K562 (cell line): ENCODE measurements around the gene TM2D3. TPM values are rescaled to one million over a fixed set of nuclear protein-coding genes. Genes with fewer than 3 reads are reported as not detected.
A peak's percentile ranks its signal among the peaks of the same experiment; 100 is the strongest.

Experiments
- ATAC-seq: fragments of 200-7000 bp; cut with Tn5 transposase; 3 replicates; pipeline ENCODE4 v1.9.1; 2020; ENCODE audit warnings: moderate library complexity
- BruUV-seq: library from RNA; stranded (reverse); fragments of 400-500 nt; replicated peaks from 2 replicates; lab custom pipeline; 2021; lab: Mats Ljungman, UMichigan
- CTCF ChIA-PET: fragments of 300-600 bp; formaldehyde crosslinking; extraction: SDS; loops from one replicate; lab custom pipeline; 2021; ENCODE audit warnings: low intra/inter-chr PET ratio; lab: Yijun Ruan, JAX
- POLR2A ChIA-PET: fragments of 300-600, 350-650 bp; sonication (Branson Sonifier 250); formaldehyde crosslinking; extraction: SDS; loops from one replicate; lab custom pipeline; 2021; ENCODE audit warnings: antibody characterized with exemption, inconsistent platforms; lab: Yijun Ruan, JAX
- DNase-seq, 4 experiments: peaks; one replicate each; pipeline versions ENCODE4 v3.0.0 to v3.0.0-alpha.2; 2011 to 2018; ENCODE audit warnings: low spot score in 3 of 4, mixed read lengths in 3 of 4; ENCODE audit errors: extremely low read depth in 1 of 4
- FAIRE-seq: peaks from 2 replicates; lab custom pipeline; 2011; peaks lifted over from hg19 to GRCh38; lab: Jason Lieb, UNC
- H2AFZ ChIP-seq: 2 replicates; pipeline ENCODE4 v1.6.0; 2011; ENCODE audit warnings: low read depth, low read length, control low read depth, inconsistent platforms
- H3K27ac ChIP-seq: fragments of 200-600 bp; 3 replicates; pipeline ENCODE4 v1.8.0; 2011; ENCODE audit warnings: low read depth, mild to moderate bottlenecking, control low read depth, inconsistent platforms, low read length, moderate library complexity, mixed read lengths; ENCODE audit errors: extremely low read depth
- H3K27me3 ChIP-seq, 2 experiments: fragments of 300-600 bp in 1 of 2; 2 replicates in 1 of 2; 3 replicates in 1 of 2; pipeline versions ENCODE4 v1.6.0 to v1.8.0; 2011; ENCODE audit warnings: inconsistent platforms in 2 of 2, low read length in 2 of 2, mild to moderate bottlenecking in 1 of 2, mixed read lengths in 1 of 2, moderate library complexity in 1 of 2; ENCODE audit not compliant: control insufficient read depth in 2 of 2, insufficient read depth in 2 of 2
- H3K36me3 ChIP-seq: fragments of 300-600 bp; 3 replicates; pipeline ENCODE4 v1.8.0; 2011; ENCODE audit warnings: mild to moderate bottlenecking, low read length, inconsistent platforms; ENCODE audit not compliant: control insufficient read depth, insufficient read depth
- H3K4me1 ChIP-seq, 2 experiments: fragments of 200-600 bp in 1 of 2; replicated peaks in 1 of 2; 2 replicates in 1 of 2; 3 replicates in 1 of 2; pipeline versions ENCODE4 v1.5.1 to v1.8.0; 2011; ENCODE audit warnings: inconsistent platforms in 2 of 2, low read length in 2 of 2, mild to moderate bottlenecking in 1 of 2, mixed read lengths in 1 of 2, moderate library complexity in 1 of 2; ENCODE audit not compliant: control insufficient read depth in 2 of 2, insufficient read depth in 2 of 2
- H3K4me2 ChIP-seq: 2 replicates; pipeline ENCODE4 v1.6.1; 2011; ENCODE audit warnings: low read length, control low read depth, inconsistent platforms, mixed read lengths; ENCODE audit not compliant: insufficient read depth
- H3K4me3 ChIP-seq: fragments of 200-600 bp; sonication (generic), shearing (Covaris generic); 2 replicates; pipeline ENCODE4 v1.5.1; 2016; ENCODE audit warnings: control low read depth, inconsistent platforms
- H3K79me2 ChIP-seq: fragments of 200-600 bp; 3 replicates; pipeline ENCODE4 v1.8.0; 2011; ENCODE audit warnings: low read length, inconsistent platforms; ENCODE audit not compliant: control insufficient read depth, insufficient read depth
- H3K9ac ChIP-seq, 2 experiments: 2 replicates each; pipeline versions ENCODE4 v1.6.0 to v1.6.1; 2011; ENCODE audit warnings: low read depth in 2 of 2, low read length in 2 of 2, control low read depth in 1 of 2, inconsistent platforms in 1 of 2, mild to moderate bottlenecking in 1 of 2, mixed read lengths in 1 of 2; ENCODE audit not compliant: insufficient read depth in 1 of 2
- H3K9me1 ChIP-seq: one replicate; pipeline ENCODE4 v1.6.0; 2011; ENCODE audit warnings: inconsistent platforms, mild to moderate bottlenecking, low read length, moderate library complexity; ENCODE audit not compliant: control insufficient read depth, insufficient read depth
- H3K9me3 ChIP-seq: replicated peaks from 2 replicates; pipeline ENCODE4 v1.5.1; 2011; ENCODE audit warnings: low read depth, low read length, inconsistent platforms; ENCODE audit not compliant: control insufficient read depth, insufficient read depth
- H4K20me1 ChIP-seq: replicated peaks from 2 replicates; pipeline ENCODE4 v1.6.1; 2011; ENCODE audit warnings: low read length, inconsistent platforms, mixed read lengths; ENCODE audit not compliant: control insufficient read depth, insufficient read depth
- EP300 ChIP-seq: IDR thresholded peaks from 2 replicates; pipeline ENCODE4 v1.6.1; 2012; ENCODE audit warnings: low read length, improper control_type of control experiment
- ESRRB ChIP-seq: fragments of 250-450 bp; sonication (Bioruptor Pico); IDR thresholded peaks from 2 replicates; pipeline ENCODE4 v1.5.0; 2020; ENCODE audit warnings: mild to moderate bottlenecking, moderate library complexity, borderline replicate concordance
- FOSL1 ChIP-seq: fragments of 200-800 bp; sonication (Bioruptor generic); conservative IDR thresholded peaks from 2 replicates; pipeline ENCODE4 v1.6.1; 2016; ENCODE audit warnings: missing genetic modification characterization, missing compliant biosample characterization
- LARP7 ChIP-seq: fragments of 450-650 bp; IDR thresholded peaks from 2 replicates; pipeline ENCODE4 v1.6.1; 2016
- SAP30 ChIP-seq: fragments of 200-600 bp; sonication (generic); IDR thresholded peaks from 2 replicates; pipeline ENCODE4 v1.6.1; 2012; ENCODE audit warnings: borderline replicate concordance, low read depth, mild to moderate bottlenecking, moderate library complexity, low read length, control low read depth, inconsistent platforms; ENCODE audit not compliant: insufficient read depth, poor library complexity, severe bottlenecking
- SIN3B ChIP-seq: fragments of 450-650 bp; IDR thresholded peaks from 2 replicates; pipeline ENCODE4 v1.6.1; 2017; ENCODE audit warnings: low read depth, mild to moderate bottlenecking, moderate library complexity
- SMARCE1 ChIP-seq: fragments of 450-650 bp; IDR thresholded peaks from 2 replicates; pipeline ENCODE4 v1.7.1; 2016; ENCODE audit warnings: mild to moderate bottlenecking
- ZBTB17 ChIP-seq: fragments of 450-650 bp; formaldehyde crosslinking; IDR thresholded peaks from 2 replicates; pipeline ENCODE4 v1.4.0; 2020; ENCODE audit warnings: mild to moderate bottlenecking
- ZC3H8 ChIP-seq: fragments of 450-650 bp; IDR thresholded peaks from 2 replicates; pipeline ENCODE4 v1.6.1; 2017
- ZKSCAN8 ChIP-seq: fragments of 200-800 bp; sonication (Bioruptor generic); IDR thresholded peaks from 2 replicates; pipeline ENCODE4 v1.6.1; 2016; ENCODE audit warnings: missing genetic modification characterization, missing compliant biosample characterization
- ZNF253 ChIP-seq: fragments of 250-450 bp; sonication (Bioruptor Pico); conservative IDR thresholded peaks from 2 replicates; pipeline ENCODE4 v1.6.1; 2021; ENCODE audit warnings: mild to moderate bottlenecking
- ZNF324 ChIP-seq: fragments of 250-450 bp; sonication (Bioruptor Pico); IDR thresholded peaks from 2 replicates; pipeline ENCODE4 v1.4.0; 2020; ENCODE audit warnings: mild to moderate bottlenecking
- ZNF408 ChIP-seq: fragments of 250-450 bp; sonication (Bioruptor Pico); IDR thresholded peaks from 2 replicates; pipeline ENCODE4 v1.4.0; 2020; ENCODE audit warnings: low read depth, mild to moderate bottlenecking, moderate library complexity
- WGBS: fragments of 100-300 bp; shearing (Covaris generic); methylation state at CpG from one replicate; pipeline ENCODE4 v1.1.6; 2016; ENCODE audit warnings: low coverage, mixed read lengths; ENCODE audit not compliant: insufficient coverage; ENCODE audit errors: missing lambda C conversion rate; 5-methylcytosine and 5-hydroxymethylcytosine counted together
- in situ Hi-C: fragments of 300-500 bp; cut with MboI; formaldehyde crosslinking; loops from 4 replicates; pipeline ENCODE4 v1.15.0; 2018; ENCODE audit warnings: inconsistent platforms, mixed read lengths
- intact Hi-C: fragments of 100-400 bp; cut with micrococcal nuclease; formaldehyde crosslinking; loops from 2 replicates; pipeline ENCODE4 v1.14.2; 2022
- polyA plus RNA-seq, 8 experiments: library from polyadenylated mRNA; depleted of rRNA in 4 of 8; stranded (reverse) in 5 of 8; unstranded in 3 of 8; fragments of >200 nt; fragmentation: Nextera tagmentation in 2 of 8; fragmentation: Illumina TruSeq in 1 of 8; extraction: Ambion mirVana in 2 of 8; extraction: Trizol in 1 of 8; gene quantifications; 2 replicates each; pipeline versions ENCODE4 v1.2.1 to v1.2.3, GENCODE V29; 2011 to 2014; ENCODE audit warnings: inconsistent platforms in 1 of 8, missing spikeins in 1 of 8
- total RNA-seq, 7 experiments: library from RNA; depleted of rRNA in 6 of 7; stranded (reverse); fragments of >200 nt in 6 of 7; fragmentation: Illumina TruSeq in 2 of 7; extraction: Trizol in 2 of 7; gene quantifications; 2 replicates each; pipeline versions ENCODE4 v1.2.1 to v1.2.3, GENCODE V29; 2011 to 2021; ENCODE audit warnings: low replicate concordance in 1 of 7
- TF ChIP-seq, protein P1 (sequence below): fragments of 250-450 bp; sonication (Bioruptor Pico); IDR thresholded peaks from 2 replicates; pipeline ENCODE4 v1.5.0; 2021; ENCODE audit warnings: mild to moderate bottlenecking, moderate library complexity
- TF ChIP-seq, protein P2 (sequence below): fragments of 250-450 bp; sonication (Bioruptor Pico); IDR thresholded peaks from 2 replicates; pipeline ENCODE4 v1.8.0; 2021; ENCODE audit warnings: borderline replicate concordance, mild to moderate bottlenecking, moderate library complexity; ENCODE audit not compliant: poor library complexity, severe bottlenecking
- TF ChIP-seq, protein P3 (sequence below): fragments of 250-450 bp; sonication (Bioruptor Pico); IDR thresholded peaks from 2 replicates; pipeline ENCODE4 v1.5.0; 2021

The TM2D3 gene
- total and polyA plus RNA-seq, 9 of the 15 experiments (the other 6 are each of a cell fraction or from before 2014, with no cell fraction given): 16.5 to 67.9 (median 31.3) TPM

DNA sequence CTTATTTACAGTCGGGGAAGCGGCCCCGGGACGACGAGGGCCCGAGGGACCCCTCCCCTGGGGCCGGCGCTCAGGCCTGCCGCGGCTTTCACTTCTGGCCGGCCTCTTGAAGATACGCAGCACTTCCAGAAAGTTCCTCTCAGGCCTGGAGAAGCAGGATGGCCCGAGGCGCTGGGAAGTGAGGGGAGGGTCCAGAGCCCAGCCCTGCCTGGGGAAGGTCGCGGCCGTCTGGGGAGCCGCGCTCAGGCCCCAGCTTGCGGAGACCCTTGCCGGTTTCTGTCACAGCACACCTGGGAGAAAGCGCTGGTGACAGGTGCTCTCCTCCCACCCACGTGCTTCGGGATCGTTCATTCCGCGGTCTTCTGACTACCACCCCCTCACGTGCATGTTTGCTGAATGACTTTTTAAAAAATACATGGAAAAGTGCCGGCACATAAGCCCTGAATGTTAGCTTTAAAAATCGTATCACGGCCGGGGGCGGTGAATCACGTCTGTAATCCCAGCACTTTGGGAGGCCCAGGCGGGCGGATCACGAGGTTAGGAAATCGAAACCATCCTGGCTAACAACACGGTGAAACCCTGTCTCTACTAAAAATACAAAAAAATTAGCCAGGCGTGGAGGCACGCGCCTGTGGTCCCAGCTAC, 727 bp upstream of the TM2D3 start (continued):
- TF ChIP-seq, protein P1, sequence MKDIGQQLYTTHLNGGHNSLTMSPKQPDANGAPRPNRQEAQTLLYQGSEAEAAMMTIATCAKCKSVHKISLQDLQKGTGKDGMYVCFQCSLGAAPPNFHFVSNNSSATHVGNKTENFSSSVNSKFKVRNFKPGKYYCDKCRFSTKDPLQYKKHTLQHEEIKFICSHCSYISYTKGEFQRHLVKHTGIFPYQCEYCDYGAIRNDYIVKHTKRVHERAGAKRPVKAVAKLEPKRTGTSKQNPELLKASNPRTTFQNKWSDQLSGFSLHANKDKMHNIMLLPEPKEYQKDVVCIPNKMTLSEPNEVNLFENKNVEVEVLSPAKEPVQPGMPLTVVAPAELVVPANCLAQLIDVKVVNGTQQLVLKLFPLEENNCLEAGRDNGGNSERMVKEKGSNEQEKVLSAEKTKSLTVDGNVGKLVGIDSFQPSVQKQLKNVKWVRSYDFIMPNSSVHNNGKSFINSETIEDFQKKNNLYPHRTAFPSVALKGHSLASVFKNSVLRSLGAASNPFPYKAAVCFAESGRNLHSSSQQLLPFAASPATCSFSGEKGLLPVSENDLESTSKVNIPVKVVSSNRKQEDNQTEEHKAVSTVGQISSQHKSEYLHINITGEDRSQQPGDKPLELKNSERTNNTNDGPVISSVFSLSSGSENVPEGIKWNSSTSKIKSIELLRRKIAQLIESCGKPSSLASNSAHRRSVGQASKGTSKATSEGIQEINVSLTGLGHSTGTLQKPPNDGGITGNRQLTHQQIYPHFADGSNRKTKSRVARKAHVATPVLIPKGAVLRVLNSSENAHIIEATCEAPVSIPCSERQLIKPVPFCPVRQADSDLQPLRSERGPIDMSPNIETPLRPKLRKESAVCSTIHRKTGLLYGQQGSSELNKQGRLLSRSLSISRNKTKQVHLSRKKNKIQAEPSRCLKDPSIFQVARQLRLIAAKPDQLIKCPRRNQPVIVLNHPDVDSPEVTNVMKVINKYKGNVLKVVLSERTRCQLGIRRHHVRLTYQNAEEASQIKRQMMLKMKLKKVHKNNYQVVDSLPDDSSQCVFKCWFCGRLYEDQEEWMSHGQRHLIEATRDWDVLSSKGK (CRISPR knock-in tag): no peak
- no peak for TF ChIP-seq ZNF253

DNA sequence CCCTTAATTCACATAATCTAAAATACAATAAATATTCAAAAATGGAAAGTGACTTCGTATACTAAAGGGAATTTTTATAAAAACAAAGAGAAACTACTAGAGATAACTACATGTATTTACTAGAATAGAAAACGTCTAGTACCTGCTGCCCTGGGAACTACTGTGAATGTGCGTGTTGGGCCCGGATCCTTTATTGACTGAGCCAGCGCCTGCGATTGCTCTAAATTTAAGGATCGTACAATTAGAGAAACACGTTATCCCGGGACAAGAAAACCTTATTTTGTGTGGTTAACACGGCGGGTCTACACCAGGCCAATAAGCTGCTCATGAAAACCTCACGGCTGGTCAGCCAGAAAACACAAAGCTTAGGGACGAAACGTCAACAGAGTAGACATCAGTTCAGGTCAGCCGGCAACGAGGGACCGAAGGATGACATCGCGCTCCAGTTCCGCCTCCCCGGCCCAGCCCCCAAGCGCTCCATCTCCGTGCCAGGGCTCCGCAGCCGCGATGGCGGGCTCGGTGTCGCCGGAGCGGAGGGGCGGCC, 555 bp downstream of the TM2D3 start:
- 0% methylated on average over 25 of the region's 32 CpGs for WGBS
- Histone ChIP-seq H3K9me3 (no peaks in the 10 kb centered on the region), H4K20me1 (no peaks in the 10 kb centered on the region), H2AFZ (peak overlapping the region; percentile 96), H3K9ac (peak overlapping the region; percentile 83 to 97), H3K27me3 (no peaks in the 10 kb centered on the region), H3K4me3 (peak overlapping the region; percentile 81), H3K36me3 (peaks cover 50% of the 10 kb centered on the region), H3K79me2 (peaks cover 61% of the 10 kb centered on the region), H3K27ac (peak overlapping the region; percentile 90), H3K4me1 (peaks cover 14% of the 10 kb centered on the region in 2 experiments; a peak in 4 of 5 replicates), H3K9me1 (no peaks in the 10 kb centered on the region), H3K4me2 (peak overlapping the region; percentile 86)
- CTCF ChIA-PET: no interaction called here
- POLR2A ChIA-PET: interaction anchor here (0.7 kb wide), 1 partner anchor 11 kb away, joined by 3 read pairs; no protein-coding TSS in a partner anchor
- ATAC-seq (peak; percentile 76), DNase-seq (peak in 1 of 4 experiments; percentile 58), FAIRE-seq (peak; percentile 51)
- in situ Hi-C loops (loop anchor here (5.0 kb wide), 1 partner anchor 359 kb away; no protein-coding TSS in a partner anchor), intact Hi-C loops (loop anchor here (5.0 kb wide), 1 partner anchor 121 kb away; no protein-coding TSS in a partner anchor)
- BruUV-seq: no TSS peak
- TF ChIP-seq SAP30 (peak; percentile 80), ZKSCAN8 (no peak), ESRRB (CRISPR knock-in tag) (no peak), ZNF408 (CRISPR knock-in tag) (no peak), SMARCE1 (0 out of 2 replicates have a peak, but pooled peaks have one; percentile 25), ZNF324 (CRISPR knock-in tag) (no peak), LARP7 (no peak), ZC3H8 (no peak), SIN3B (no peak), ZBTB17 (CRISPR knock-in tag) (no peak), EP300 (no peak), FOSL1 (tag) (no peak)
- TF ChIP-seq, protein P2, sequence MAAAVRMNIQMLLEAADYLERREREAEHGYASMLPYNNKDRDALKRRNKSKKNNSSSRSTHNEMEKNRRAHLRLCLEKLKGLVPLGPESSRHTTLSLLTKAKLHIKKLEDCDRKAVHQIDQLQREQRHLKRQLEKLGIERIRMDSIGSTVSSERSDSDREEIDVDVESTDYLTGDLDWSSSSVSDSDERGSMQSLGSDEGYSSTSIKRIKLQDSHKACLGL: no peak
- TF ChIP-seq, protein P3, sequence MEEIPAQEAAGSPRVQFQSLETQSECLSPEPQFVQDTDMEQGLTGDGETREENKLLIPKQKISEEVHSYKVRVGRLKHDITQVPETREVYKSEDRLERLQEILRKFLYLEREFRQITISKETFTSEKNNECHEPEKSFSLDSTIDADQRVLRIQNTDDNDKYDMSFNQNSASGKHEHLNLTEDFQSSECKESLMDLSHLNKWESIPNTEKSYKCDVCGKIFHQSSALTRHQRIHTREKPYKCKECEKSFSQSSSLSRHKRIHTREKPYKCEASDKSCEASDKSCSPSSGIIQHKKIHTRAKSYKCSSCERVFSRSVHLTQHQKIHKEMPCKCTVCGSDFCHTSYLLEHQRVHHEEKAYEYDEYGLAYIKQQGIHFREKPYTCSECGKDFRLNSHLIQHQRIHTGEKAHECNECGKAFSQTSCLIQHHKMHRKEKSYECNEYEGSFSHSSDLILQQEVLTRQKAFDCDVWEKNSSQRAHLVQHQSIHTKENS (CRISPR knock-in tag): no peak
